HFFc6 (cell line): ENCODE data around the gene CAPNS2. TPM values are rescaled to one million over a fixed set of nuclear protein-coding genes. Genes with fewer than 3 reads are reported as not detected.
A peak's percentile ranks its signal among the peaks of the same experiment; 100 is the strongest.

ENCODE experiments used
- DNase-seq: peaks from one replicate; pipeline ENCODE4 v3.0.0-alpha.2; 2018
- H3K27ac Mint-ChIP-seq: 2 replicates; pipeline ENCODE4 v1.8.0; 2020; ENCODE audit warnings: mild to moderate bottlenecking, mixed read lengths
- H3K27me3 Mint-ChIP-seq: 2 replicates; pipeline ENCODE4 v1.8.0; 2021; ENCODE audit warnings: mild to moderate bottlenecking, moderate library complexity, mixed read lengths; ENCODE audit not compliant: insufficient read depth
- H3K36me3 Mint-ChIP-seq: 2 replicates; pipeline ENCODE4 v1.8.0; 2021; ENCODE audit warnings: low read depth, mixed read lengths
- H3K4me1 Mint-ChIP-seq: 2 replicates; pipeline ENCODE4 v1.8.0; 2020; ENCODE audit warnings: low read depth, mixed read lengths
- H3K4me3 Mint-ChIP-seq: 2 replicates; pipeline ENCODE4 v1.8.0; 2020; ENCODE audit warnings: mild to moderate bottlenecking, moderate library complexity, mixed read lengths
- H3K9me3 Mint-ChIP-seq: 2 replicates; pipeline ENCODE4 v1.8.0; 2020; ENCODE audit warnings: mild to moderate bottlenecking, mixed read lengths
- CTCF ChIP-seq: fragments of 200-600 bp; sonication (generic); IDR thresholded peaks from 2 replicates; pipeline ENCODE4 v1.5.0; 2021; ENCODE audit warnings: antibody characterized with exemption, mild to moderate bottlenecking
- total RNA-seq, 6 experiments: library from RNA; stranded (reverse); fragmentation: NEBNext Ultra II Directional; extraction: Animal tissue kit (Norgen Biotek cat#: 25700); gene quantifications; 2 replicates in 1 of 6; 3 replicates in 5 of 6; pipeline ENCODE4 v1.2.3, GENCODE V29; 2021

The CAPNS2 gene
- total RNA-seq, 6 experiments from 2014 or later = 0.19 to 0.38 (median 0.25) TPM; not detected in 3

- DNase-seq = no peak
- Mint-ChIP-seq H3K9me3 (no peaks in the 10 kb centered on the region), H3K36me3 (no peaks in the 10 kb centered on the region), H3K27me3 (no peaks in the 10 kb centered on the region), H3K4me3 (no peak overlapping the region), H3K4me1 (peaks cover 12% of the 10 kb centered on the region), H3K27ac (no peak overlapping the region)
- no peak for TF ChIP-seq CTCF
Measured at GRCh38 chr16:55540221-55540620, 26.3 kb upstream of the CAPNS2 start.

- Mint-ChIP-seq H3K27me3 (no peaks in the 10 kb centered on the region), H3K27ac (no peak overlapping the region), H3K4me1 (peaks cover 5% of the 10 kb centered on the region; the same call in 1 of the 2 replicates), H3K36me3 (no peaks in the 10 kb centered on the region), H3K9me3 (no peaks in the 10 kb centered on the region), H3K4me3 (no peak overlapping the region)
- no peak for TF ChIP-seq CTCF
- DNase-seq = peak; percentile 76
Measured at GRCh38 chr16:55542459-55543082, 23.9 kb upstream of the CAPNS2 start.

- H3K9me3 Mint-ChIP-seq = no peaks in the 10 kb centered on the region
- DNase-seq = peak; percentile 47
- H3K36me3 Mint-ChIP-seq = no peaks in the 10 kb centered on the region
- H3K4me3 Mint-ChIP-seq = no peak overlapping the region
- H3K4me1 Mint-ChIP-seq = peaks cover 5% of the 10 kb centered on the region; the same call in 1 of the 2 replicates
- H3K27ac Mint-ChIP-seq = no peak overlapping the region
- no peaks in the 10 kb centered on the region for H3K27me3 Mint-ChIP-seq
- TF ChIP-seq CTCF = peak; percentile 79
Measured at GRCh38 chr16:55543472-55543871, 23.0 kb upstream of the CAPNS2 start.

- DNase-seq = peak; percentile 84
- Mint-ChIP-seq H3K27ac (peak overlapping the region; percentile 30; the same call in 1 of the 2 replicates), H3K27me3 (no peaks in the 10 kb centered on the region), H3K9me3 (peaks cover 6% of the 10 kb centered on the region), H3K4me1 (peaks cover 44% of the 10 kb centered on the region), H3K4me3 (no peak overlapping the region; the same call in 1 of the 2 replicates), H3K36me3 (peaks cover 21% of the 10 kb centered on the region)
- TF ChIP-seq CTCF = no peak
Measured at GRCh38 chr16:55552621-55553020, 13.9 kb upstream of the CAPNS2 start.

- peak; percentile 58 for DNase-seq
- peak overlapping the region; percentile 60; the same call in 1 of the 2 replicates for H3K27ac Mint-ChIP-seq
Measured at GRCh38 chr16:55555436-55555835, 11.0 kb upstream of the CAPNS2 start.

More at GRCh38 chr16:55555436-55555835, 11.0 kb upstream of the CAPNS2 start:
- H3K4me3 Mint-ChIP-seq = no peak overlapping the region
- peaks cover 31% of the 10 kb centered on the region for H3K36me3 Mint-ChIP-seq
- no peaks in the 10 kb centered on the region for H3K27me3 Mint-ChIP-seq
- peaks cover 67% of the 10 kb centered on the region for H3K4me1 Mint-ChIP-seq
- H3K9me3 Mint-ChIP-seq = peaks cover 6% of the 10 kb centered on the region
- TF ChIP-seq CTCF = no peak
